ENCODE results near the gene MAGEB16.
A peak's percentile ranks its signal among the peaks of the same experiment; 100 is the strongest.

MAGEB16 gene
- total RNA-seq = 0 to 0.32 (median 0) reads per million in 9 experiments

DNA sequence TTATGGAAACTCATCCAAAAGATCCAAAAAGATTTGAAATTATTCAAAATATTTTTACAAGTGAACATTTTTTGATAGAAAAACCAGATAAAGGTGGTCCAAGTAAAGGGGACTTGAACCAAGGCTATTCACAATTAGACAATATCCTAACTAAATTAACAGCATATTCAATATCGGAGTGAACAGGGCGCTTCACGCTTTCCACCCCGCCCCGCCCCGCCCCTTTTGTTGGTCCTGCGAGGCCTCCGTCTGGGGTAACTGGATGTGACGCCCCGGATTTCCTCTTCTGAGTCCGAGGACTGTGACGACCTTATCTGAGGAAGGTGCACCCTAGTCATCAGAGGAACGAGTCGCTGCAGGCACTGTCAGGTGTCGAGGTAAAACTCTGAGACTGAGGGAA lies at the start of gene MAGEB16:
MAGEB16 (plus strand) TSS at position 301 of the 400 bp plus-strand sequence. CDS start 3,855 bp downstream, outside the sequence.
- Mint-ChIP-seq H3K4me3 (no peak within 1 kb of the TSS), H3K36me3 (ENCODE audit: insufficient read depth) (no peaks in the 10 kb centered on the region), H3K27me3 (no peaks in the 10 kb centered on the region), H3K4me1 (ENCODE audit: low read depth in 2 of 2) (peaks cover 0 to 2% of the 10 kb centered on the region in 2 donors), H3K9me3 (peaks cover 0 to 7% of the 10 kb centered on the region in 2 donors), H3K27ac (no peak within 1 kb of the TSS)
- ATAC-seq (replicated peaks) (no peak), DNase-seq (no peak)

DNA sequence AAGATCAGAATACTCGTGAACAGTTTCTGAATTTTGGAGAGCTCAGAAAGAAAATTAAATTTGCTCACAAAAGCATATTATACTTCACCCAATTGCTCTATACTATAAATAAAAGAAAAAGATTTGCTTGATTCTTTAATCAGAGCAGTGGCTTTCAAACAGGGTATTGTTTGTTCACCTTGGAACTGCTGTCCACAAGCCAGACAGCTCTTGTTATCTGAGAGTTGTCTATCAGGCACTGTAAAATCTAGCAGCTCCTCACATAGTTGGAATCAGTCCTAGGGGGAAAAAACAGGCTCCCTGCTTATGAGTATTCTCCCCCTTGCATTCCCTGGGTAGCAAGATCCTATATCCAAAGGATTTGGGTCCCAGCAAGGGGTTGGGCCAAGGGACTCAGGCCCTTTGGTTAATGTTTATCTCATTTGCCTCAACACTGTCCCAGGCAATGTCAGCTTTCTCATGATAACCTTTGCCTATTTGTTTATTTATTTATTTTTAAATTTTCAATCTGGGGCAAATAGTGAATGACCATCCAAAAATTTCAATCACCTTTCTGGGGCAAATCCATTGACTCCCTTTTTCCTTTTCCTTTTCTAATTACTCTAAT lies 24.1 kb upstream of the MAGEB16 start:
- DNase-seq (no peak), ATAC-seq (replicated peaks) (no peak)
- Mint-ChIP-seq H3K9me3 (no peaks in the 10 kb centered on the region), H3K27ac (no peak overlapping the region), H3K4me1 (ENCODE audit: low read depth in 2 of 2) (no peaks in the 10 kb centered on the region), H3K36me3 (ENCODE audit: insufficient read depth) (no peaks in the 10 kb centered on the region), H3K4me3 (no peak overlapping the region), H3K27me3 (no peaks in the 10 kb centered on the region)

- no peak for DNase-seq
- Mint-ChIP-seq H3K4me3 (no peak overlapping the region), H3K36me3 (ENCODE audit: insufficient read depth) (no peaks in the 10 kb centered on the region), H3K27me3 (no peaks in the 10 kb centered on the region), H3K27ac (no peak overlapping the region), H3K9me3 (no peaks in the 10 kb centered on the region), H3K4me1 (ENCODE audit: low read depth in 2 of 2) (no peaks in the 10 kb centered on the region)
- no peak for ATAC-seq (replicated peaks)
These were observed 13.1 kb upstream of the MAGEB16 start for GRCh38 chrX:35785075-35785474.

- Mint-ChIP-seq H3K27ac (no peak overlapping the region), H3K36me3 (ENCODE audit: insufficient read depth) (no peaks in the 10 kb centered on the region), H3K9me3 (no peaks in the 10 kb centered on the region), H3K27me3 (no peaks in the 10 kb centered on the region), H3K4me3 (no peak overlapping the region), H3K4me1 (ENCODE audit: low read depth in 2 of 2) (no peaks in the 10 kb centered on the region)
- DNase-seq (no peak), ATAC-seq (replicated peaks) (no peak)
These were observed 11.9 kb upstream of the MAGEB16 start for GRCh38 chrX:35786271-35786670.

- Mint-ChIP-seq H3K9me3 (no peaks in the 10 kb centered on the region), H3K27ac (no peak overlapping the region), H3K36me3 (ENCODE audit: insufficient read depth) (no peaks in the 10 kb centered on the region), H3K4me1 (ENCODE audit: low read depth in 2 of 2) (no peaks in the 10 kb centered on the region), H3K4me3 (no peak overlapping the region), H3K27me3 (no peaks in the 10 kb centered on the region)
- no peak for DNase-seq
- no peak for ATAC-seq (replicated peaks)
These were observed 10.3 kb upstream of the MAGEB16 start for GRCh38 chrX:35787867-35788266.

- peaks cover 0 to 2% of the 10 kb centered on the region in 2 donors for H3K4me1 Mint-ChIP-seq (ENCODE audit: low read depth in 2 of 2)
- no peaks in the 10 kb centered on the region for H3K36me3 Mint-ChIP-seq (ENCODE audit: insufficient read depth)
- no peak overlapping the region for H3K4me3 Mint-ChIP-seq
- H3K27me3 Mint-ChIP-seq = no peaks in the 10 kb centered on the region
- DNase-seq = no peak
- peaks cover 0 to 7% of the 10 kb centered on the region in 2 donors for H3K9me3 Mint-ChIP-seq
- ATAC-seq (replicated peaks) = no peak
- H3K27ac Mint-ChIP-seq = peak overlapping the region in 1 of 2 donors; percentile 32
These were observed 2.3 kb downstream of the MAGEB16 start for GRCh38 chrX:35800474-35800873.

DNA sequence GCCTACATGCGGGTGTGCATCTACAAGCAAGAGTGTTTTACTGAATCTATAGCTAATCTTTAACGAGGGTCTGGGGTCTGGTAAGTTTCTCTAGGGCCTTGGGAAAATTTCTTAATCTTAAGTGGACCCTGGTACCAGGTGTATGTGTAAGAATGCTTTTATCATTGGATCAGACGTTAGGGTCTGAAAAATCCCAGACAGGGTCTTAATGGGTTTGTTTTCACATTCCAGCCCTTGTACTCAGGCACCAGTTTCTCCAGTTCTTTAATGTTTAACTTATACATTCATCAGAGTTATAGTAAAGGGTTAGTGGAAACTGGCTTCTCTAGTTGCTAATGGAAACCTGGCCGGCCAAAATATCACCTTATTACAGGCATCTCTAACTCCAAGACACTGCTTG lies 11.6 kb downstream of the MAGEB16 start:
- H3K9me3 Mint-ChIP-seq = no peaks in the 10 kb centered on the region
- no peak for DNase-seq
- H3K36me3 Mint-ChIP-seq (ENCODE audit: insufficient read depth) = no peaks in the 10 kb centered on the region
- ATAC-seq (replicated peaks) = no peak
- H3K27me3 Mint-ChIP-seq = no peaks in the 10 kb centered on the region
- H3K4me3 Mint-ChIP-seq = no peak overlapping the region
- H3K4me1 Mint-ChIP-seq (ENCODE audit: low read depth in 2 of 2) = no peaks in the 10 kb centered on the region
- no peak overlapping the region for H3K27ac Mint-ChIP-seq

DNA sequence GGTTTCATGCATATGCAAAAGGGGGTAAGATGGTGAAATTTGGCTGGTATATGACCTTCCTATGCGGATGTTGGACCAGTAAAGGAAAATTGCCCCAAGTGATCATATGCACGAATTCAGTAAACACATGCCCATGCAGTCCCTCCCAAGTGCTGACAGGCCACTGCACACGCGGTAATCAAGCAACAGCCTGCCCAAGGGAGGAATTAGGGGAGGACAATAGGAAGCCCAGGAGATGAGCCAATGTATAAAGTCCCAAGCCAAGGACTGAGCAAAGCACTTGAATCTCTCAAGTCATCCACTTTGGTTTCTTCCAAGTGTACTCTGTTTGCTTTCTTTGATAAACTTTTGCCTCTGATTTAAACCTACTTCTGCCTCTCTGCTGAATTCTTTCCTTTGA lies 21.1 kb downstream of the MAGEB16 start:
- no peaks in the 10 kb centered on the region for H3K9me3 Mint-ChIP-seq
- no peak overlapping the region for H3K27ac Mint-ChIP-seq
- ATAC-seq (replicated peaks) (no peak), DNase-seq (no peak)
- no peaks in the 10 kb centered on the region for H3K4me1 Mint-ChIP-seq (ENCODE audit: low read depth in 2 of 2)
- no peaks in the 10 kb centered on the region for H3K27me3 Mint-ChIP-seq
- no peak overlapping the region for H3K4me3 Mint-ChIP-seq
- peaks cover 2% of the 10 kb centered on the region for H3K36me3 Mint-ChIP-seq (ENCODE audit: insufficient read depth)

GRCh38 chrX:35826503-35826902 lies 28.4 kb downstream of the MAGEB16 start:
- DNase-seq = no peak
- peaks cover 0 to under 1% of the 10 kb centered on the region in 2 donors for H3K9me3 Mint-ChIP-seq

DNA sequence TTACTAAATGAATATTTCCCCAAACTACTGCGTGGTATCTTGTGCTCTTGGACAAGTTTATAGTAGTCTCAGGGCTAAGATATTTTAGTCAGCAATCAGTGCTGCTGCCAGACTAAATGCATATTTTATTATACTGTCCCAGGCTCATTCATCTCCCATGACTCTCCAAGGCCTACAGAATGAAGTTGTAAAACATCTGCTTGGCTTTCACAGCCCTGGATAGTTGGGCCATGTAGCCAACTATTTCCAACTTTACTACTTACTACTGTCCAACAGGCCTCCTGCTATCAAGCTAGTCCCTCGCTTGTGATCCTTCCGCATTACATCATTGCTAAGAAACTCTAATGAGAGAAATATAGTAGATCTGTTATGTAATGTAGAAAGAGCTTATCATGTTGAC lies 31.4 kb downstream of the MAGEB16 start:
- ATAC-seq (replicated peaks) = no peak
- H3K9me3 Mint-ChIP-seq = peaks cover 7% of the 10 kb centered on the region in 2 donors
- no peak overlapping the region for H3K27ac Mint-ChIP-seq
- no peak for DNase-seq
- H3K4me3 Mint-ChIP-seq = no peak overlapping the region
- H3K4me1 Mint-ChIP-seq (ENCODE audit: low read depth in 2 of 2) = no peaks in the 10 kb centered on the region
- no peaks in the 10 kb centered on the region for H3K27me3 Mint-ChIP-seq
- H3K36me3 Mint-ChIP-seq (ENCODE audit: insufficient read depth) = no peaks in the 10 kb centered on the region

More at GRCh38 chrX:35826503-35826902, 28.4 kb downstream of the MAGEB16 start:
- no peaks in the 10 kb centered on the region for H3K27me3 Mint-ChIP-seq
- no peaks in the 10 kb centered on the region for H3K36me3 Mint-ChIP-seq (ENCODE audit: insufficient read depth)
- H3K4me3 Mint-ChIP-seq = no peak overlapping the region
- no peaks in the 10 kb centered on the region for H3K4me1 Mint-ChIP-seq (ENCODE audit: low read depth in 2 of 2)
- no peak overlapping the region for H3K27ac Mint-ChIP-seq
- no peak for ATAC-seq (replicated peaks)

GRCh38 chrX:35841872-35842271 lies 43.7 kb downstream of the MAGEB16 start:
- Mint-ChIP-seq H3K27ac (no peak overlapping the region), H3K4me3 (no peak overlapping the region), H3K36me3 (ENCODE audit: insufficient read depth) (no peaks in the 10 kb centered on the region), H3K27me3 (no peaks in the 10 kb centered on the region), H3K4me1 (ENCODE audit: low read depth in 2 of 2) (no peaks in the 10 kb centered on the region), H3K9me3 (peaks cover 0 to 4% of the 10 kb centered on the region in 2 donors)
- ATAC-seq (replicated peaks) = no peak
- DNase-seq = no peak

- DNase-seq = no peak
- peaks cover 0 to 4% of the 10 kb centered on the region in 2 donors for H3K9me3 Mint-ChIP-seq
- H3K27ac Mint-ChIP-seq = no peak overlapping the region
- ATAC-seq (replicated peaks) = no peak
- H3K4me3 Mint-ChIP-seq = no peak overlapping the region
- no peaks in the 10 kb centered on the region for H3K36me3 Mint-ChIP-seq (ENCODE audit: insufficient read depth)
- H3K4me1 Mint-ChIP-seq (ENCODE audit: low read depth in 2 of 2) = no peaks in the 10 kb centered on the region
- H3K27me3 Mint-ChIP-seq = no peaks in the 10 kb centered on the region
These were observed 44.5 kb downstream of the MAGEB16 start for GRCh38 chrX:35842674-35843073.

GRCh38 chrX:35847736-35848135 lies 49.6 kb downstream of the MAGEB16 start:
- H3K27me3 Mint-ChIP-seq = no peaks in the 10 kb centered on the region
- no peaks in the 10 kb centered on the region for H3K9me3 Mint-ChIP-seq
- DNase-seq (no peak), ATAC-seq (replicated peaks) (no peak)
- no peak overlapping the region for H3K4me3 Mint-ChIP-seq
- H3K36me3 Mint-ChIP-seq (ENCODE audit: insufficient read depth) = no peaks in the 10 kb centered on the region
- H3K4me1 Mint-ChIP-seq (ENCODE audit: low read depth in 2 of 2) = no peaks in the 10 kb centered on the region
- H3K27ac Mint-ChIP-seq = no peak overlapping the region
